GM23338 (cell line): ENCODE measurements around the gene DGLUCY.

Source experiments
- CREB1 ChIP-seq: fragments of 250-450 bp; sonication (Bioruptor Pico); IDR thresholded peaks from 2 replicates; pipeline ENCODE4 v1.5.0; 2020; ENCODE audit warnings: low read depth, mild to moderate bottlenecking, moderate library complexity
- EZH2 ChIP-seq: fragments of 200-600 bp; sonication (generic); IDR thresholded peaks from one replicate; pipeline ENCODE4 v1.8.0; 2017; ENCODE audit warnings: antibody characterized with exemption, mild to moderate bottlenecking, low read depth; ENCODE audit not compliant: unreplicated experiment
- EZH2phosphoT487 ChIP-seq: fragments of 200-600 bp; sonication (generic); IDR thresholded peaks from one replicate; pipeline ENCODE4 v1.8.1; 2018; ENCODE audit warnings: antibody characterized with exemption; ENCODE audit not compliant: unreplicated experiment
- POLR2AphosphoS5 ChIP-seq: IDR thresholded peaks from 2 replicates; pipeline ENCODE4 v1.6.1; 2016; ENCODE audit warnings: antibody characterized with exemption, low read depth
- REST ChIP-seq: IDR thresholded peaks from one replicate; pipeline ENCODE4 v1.6.1; 2018; ENCODE audit warnings: antibody characterized with exemption; ENCODE audit not compliant: unreplicated experiment
- ZNF331 ChIP-seq: fragments of 250-450 bp; sonication (Bioruptor Pico); IDR thresholded peaks from 2 replicates; pipeline ENCODE4 v1.5.0; 2020; ENCODE audit warnings: low read depth, mild to moderate bottlenecking, moderate library complexity
- TF ChIP-seq, protein P1 (sequence below), 2 experiments: fragments of 200-600 bp in 1 of 2; sonication (generic) in 1 of 2; conservative IDR thresholded peaks; 2 replicates each; pipeline versions ENCODE4 v1.5.1 to v1.6.1; 2016 to 2017; ENCODE audit warnings: antibody characterized with exemption in 2 of 2, low read depth in 2 of 2, mild to moderate bottlenecking in 2 of 2, moderate library complexity in 1 of 2

DNA sequence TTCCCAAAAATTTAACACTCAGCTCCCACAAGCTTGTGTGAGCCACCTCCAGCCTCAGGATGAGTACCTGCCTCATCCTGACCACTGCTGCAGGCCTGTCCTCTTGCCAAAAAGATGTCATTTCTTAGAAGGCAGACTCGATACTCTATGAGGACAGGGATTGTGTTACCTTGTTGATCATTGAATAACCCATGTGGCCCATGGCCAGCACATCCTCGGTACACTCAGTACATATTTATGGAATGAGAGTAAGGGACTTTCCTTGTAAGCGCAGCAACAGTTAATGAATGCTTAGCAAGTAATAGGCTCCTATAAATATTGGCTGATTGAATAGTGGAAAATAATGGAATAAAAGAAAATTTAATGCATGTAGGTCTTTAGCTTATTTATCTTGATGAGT is 15.3 kb upstream of the DGLUCY start:
- TF ChIP-seq EZH2phosphoT487, result no peak
- TF ChIP-seq REST, result no peak
- no peak for TF ChIP-seq ZNF331
- TF ChIP-seq, protein P1, sequence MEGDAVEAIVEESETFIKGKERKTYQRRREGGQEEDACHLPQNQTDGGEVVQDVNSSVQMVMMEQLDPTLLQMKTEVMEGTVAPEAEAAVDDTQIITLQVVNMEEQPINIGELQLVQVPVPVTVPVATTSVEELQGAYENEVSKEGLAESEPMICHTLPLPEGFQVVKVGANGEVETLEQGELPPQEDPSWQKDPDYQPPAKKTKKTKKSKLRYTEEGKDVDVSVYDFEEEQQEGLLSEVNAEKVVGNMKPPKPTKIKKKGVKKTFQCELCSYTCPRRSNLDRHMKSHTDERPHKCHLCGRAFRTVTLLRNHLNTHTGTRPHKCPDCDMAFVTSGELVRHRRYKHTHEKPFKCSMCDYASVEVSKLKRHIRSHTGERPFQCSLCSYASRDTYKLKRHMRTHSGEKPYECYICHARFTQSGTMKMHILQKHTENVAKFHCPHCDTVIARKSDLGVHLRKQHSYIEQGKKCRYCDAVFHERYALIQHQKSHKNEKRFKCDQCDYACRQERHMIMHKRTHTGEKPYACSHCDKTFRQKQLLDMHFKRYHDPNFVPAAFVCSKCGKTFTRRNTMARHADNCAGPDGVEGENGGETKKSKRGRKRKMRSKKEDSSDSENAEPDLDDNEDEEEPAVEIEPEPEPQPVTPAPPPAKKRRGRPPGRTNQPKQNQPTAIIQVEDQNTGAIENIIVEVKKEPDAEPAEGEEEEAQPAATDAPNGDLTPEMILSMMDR (conservative IDR thresholded peaks at IDR 0.05; ENCODE audit: low read depth in 2 of 2), result no peak
- TF ChIP-seq CREB1 (CRISPR knock-in tag), result no peak
- no peak for TF ChIP-seq POLR2AphosphoS5
- no peak for TF ChIP-seq EZH2
